Fibroblast of lung (primary cell): ENCODE results near the gene RRAD.

Experiments used
- EZH2 ChIP-seq: IDR thresholded peaks from 2 replicates; pipeline ENCODE4 v1.5.1; 2012; ENCODE audit warnings: low read length, control low read depth, mild to moderate bottlenecking; ENCODE audit errors: missing control alignments
- TF ChIP-seq, protein P1 (sequence below), 2 donors: IDR thresholded peaks in 1 of 2; conservative IDR thresholded peaks in 1 of 2; 1 replicate in 1 of 2; 2 replicates in 1 of 2; pipeline ENCODE4 v1.5.1; 2011 to 2012; ENCODE audit warnings: low read length in 2 of 2, control low read depth in 1 of 2, inconsistent platforms in 1 of 2, low read depth in 1 of 2, mild to moderate bottlenecking in 1 of 2

DNA sequence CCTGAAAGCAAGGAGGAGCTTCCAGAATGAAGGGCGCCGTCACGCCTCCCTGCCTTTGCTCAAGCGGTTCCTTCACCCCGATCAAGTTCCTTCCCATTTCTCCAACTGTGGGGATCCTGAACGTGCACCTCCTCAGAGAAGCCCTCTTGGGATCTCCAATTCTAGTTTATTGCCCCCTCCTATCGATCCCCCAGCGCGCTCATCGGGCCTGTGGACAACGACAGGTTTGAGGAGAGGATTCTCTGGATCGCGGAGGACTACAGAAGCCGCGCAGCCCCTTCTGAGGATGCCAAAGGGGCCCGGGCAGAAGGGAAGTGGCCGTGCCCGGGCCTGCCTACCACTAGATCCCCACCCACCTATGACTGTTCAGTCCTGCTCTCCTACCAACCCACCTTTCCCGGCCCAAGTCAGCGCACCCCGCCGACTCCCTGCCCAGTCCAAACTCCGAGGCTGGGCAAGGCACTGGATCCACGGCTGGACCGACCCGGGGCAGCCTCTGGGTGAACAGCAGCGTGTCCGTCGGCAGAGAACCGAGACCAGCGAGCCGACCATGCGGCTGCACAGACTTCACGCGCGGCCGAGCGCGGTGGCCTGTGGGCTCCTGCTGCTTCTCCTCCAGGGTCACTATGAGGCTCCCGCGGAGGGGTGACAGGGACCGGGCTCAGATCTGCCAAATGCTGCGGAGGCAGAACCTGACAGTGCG, 22.9 kb upstream of the RRAD start:
- TF ChIP-seq, protein P1, sequence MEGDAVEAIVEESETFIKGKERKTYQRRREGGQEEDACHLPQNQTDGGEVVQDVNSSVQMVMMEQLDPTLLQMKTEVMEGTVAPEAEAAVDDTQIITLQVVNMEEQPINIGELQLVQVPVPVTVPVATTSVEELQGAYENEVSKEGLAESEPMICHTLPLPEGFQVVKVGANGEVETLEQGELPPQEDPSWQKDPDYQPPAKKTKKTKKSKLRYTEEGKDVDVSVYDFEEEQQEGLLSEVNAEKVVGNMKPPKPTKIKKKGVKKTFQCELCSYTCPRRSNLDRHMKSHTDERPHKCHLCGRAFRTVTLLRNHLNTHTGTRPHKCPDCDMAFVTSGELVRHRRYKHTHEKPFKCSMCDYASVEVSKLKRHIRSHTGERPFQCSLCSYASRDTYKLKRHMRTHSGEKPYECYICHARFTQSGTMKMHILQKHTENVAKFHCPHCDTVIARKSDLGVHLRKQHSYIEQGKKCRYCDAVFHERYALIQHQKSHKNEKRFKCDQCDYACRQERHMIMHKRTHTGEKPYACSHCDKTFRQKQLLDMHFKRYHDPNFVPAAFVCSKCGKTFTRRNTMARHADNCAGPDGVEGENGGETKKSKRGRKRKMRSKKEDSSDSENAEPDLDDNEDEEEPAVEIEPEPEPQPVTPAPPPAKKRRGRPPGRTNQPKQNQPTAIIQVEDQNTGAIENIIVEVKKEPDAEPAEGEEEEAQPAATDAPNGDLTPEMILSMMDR (conservative IDR thresholded peaks at IDR 0.05 in 1 of 2, IDR thresholded peaks at IDR 0.05 in 1 of 2; ENCODE audit: low read depth in 1 of 2, low read length in 2 of 2): no peak
- TF ChIP-seq EZH2: no peak
